SK-N-DZ (cell line): ENCODE data around the gene CHRNA4.
"Not testable (repeated sequence)": the region's sequence is repeated elsewhere in the genome, so short reads cannot be mapped to it uniquely, and the experiment has no call there.

ENCODE experiments used
- DNase-seq: peaks from one replicate; pipeline ENCODE4 v3.0.0-alpha.2; 2015; ENCODE audit warnings: low spot score

The CHRNA4 gene

GRCh38 chr20:63350196-63350595, 11.0 kb downstream of the CHRNA4 start:
- no peak for DNase-seq

DNA sequence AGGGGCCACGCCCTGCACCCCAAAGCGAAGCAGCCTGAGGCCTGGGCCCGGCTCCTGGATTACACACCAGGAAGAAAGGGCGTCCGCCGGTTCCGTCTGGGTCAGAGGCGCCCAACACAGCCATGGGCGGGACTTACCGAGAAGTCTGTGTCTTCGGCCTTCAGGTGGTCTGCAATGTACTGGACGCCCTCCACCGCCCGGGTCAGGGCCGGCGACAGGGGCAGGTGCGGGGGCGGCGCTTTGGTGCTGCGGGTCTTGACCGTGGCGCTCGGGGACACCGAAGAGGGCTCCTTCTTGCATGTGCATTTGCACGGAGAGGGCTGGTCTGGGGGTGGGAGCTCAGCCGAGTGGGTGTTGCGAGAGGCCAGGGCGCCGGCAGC, 11.6 kb downstream of the CHRNA4 start:
- no peak for DNase-seq

GRCh38 chr20:63348828-63349515, 12.2 kb downstream of the CHRNA4 start:
- DNase-seq = no peak

DNA sequence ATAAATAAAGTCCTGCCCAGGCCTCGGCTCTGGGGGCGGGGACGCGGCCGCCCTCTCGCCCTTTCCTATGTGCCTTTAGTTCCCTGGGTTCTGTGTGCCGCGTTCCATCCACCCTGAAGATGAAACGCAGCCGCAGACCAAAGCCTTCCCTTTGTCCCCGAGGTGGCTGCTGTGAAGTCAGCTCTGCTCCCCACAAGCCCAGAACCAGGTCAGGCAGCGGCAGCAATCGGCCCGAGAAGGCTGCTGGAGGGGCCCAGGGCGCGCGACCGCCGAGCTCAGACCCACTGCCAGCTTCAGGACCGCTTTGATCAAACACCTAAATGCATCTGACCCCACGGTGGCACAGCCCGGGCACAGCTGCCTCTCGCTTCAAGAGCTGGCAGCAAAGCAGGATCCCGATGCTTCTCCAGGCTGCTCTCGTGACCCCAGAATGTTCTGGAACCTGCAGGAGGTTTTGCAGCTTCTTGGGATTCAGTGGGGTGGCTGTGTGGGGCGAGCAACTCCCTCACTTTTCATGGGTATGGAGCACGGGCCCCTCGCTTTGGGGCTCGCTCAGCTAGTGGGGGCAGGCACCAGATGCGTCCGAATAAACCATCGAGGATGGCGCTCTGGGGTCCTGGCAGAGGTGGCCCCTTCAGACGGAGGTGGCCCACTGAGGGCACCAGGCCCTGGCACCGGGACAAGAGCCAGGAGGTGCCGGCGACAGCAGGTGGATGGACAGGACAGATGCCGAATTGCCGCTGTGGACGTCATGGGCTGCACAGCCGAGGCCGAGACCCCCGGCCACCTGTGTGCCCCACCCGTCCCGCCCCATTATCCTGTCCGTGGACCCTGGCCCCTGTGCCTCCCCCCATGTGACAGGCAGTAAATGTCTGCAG, 13.0 kb downstream of the CHRNA4 start:
- no peak for DNase-seq

GRCh38 chr20:63347081-63347741, 13.9 kb downstream of the CHRNA4 start:
- no peak for DNase-seq

- DNase-seq = no peak
Observed at GRCh38 chr20:63346131-63347080, 14.7 kb downstream of the CHRNA4 start.

DNA sequence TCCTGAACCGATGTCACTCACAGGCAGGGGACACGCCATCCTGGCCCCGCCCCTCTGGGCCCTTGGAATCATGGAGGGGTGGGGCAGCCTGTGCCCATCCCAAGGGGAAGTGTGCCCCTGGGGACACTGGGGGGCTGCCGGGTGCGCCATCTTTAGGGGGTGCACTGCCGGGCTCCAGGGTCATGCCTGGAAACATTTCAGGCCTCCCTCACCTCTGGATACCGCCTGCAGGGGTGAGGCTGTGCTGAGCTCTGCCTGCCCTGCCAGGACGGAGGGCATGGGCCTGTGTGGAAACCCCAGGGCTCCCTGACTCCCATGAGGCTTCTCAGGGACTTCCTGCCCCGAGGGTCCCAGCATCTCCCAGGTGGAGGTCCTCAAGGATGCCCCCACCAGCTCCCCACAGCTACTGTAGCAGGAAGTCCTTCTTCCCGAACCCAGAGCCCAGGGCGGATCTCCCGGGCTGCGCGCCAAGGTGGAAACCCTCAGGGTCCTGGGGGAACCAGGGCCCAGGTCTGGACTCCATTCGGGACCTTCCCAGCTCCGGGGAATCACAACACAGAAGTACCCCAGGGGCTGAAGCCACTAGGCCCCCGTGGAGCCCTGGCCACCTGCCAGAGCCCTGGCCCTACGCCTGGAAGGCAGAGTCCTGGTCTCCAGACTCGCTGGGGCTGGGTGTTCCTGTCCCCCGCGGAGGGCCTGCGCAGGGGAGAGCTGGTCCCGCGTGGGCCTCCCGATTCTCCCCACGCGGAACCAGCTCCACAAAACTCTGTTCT, 15.6 kb downstream of the CHRNA4 start:
- DNase-seq = no peak

DNA sequence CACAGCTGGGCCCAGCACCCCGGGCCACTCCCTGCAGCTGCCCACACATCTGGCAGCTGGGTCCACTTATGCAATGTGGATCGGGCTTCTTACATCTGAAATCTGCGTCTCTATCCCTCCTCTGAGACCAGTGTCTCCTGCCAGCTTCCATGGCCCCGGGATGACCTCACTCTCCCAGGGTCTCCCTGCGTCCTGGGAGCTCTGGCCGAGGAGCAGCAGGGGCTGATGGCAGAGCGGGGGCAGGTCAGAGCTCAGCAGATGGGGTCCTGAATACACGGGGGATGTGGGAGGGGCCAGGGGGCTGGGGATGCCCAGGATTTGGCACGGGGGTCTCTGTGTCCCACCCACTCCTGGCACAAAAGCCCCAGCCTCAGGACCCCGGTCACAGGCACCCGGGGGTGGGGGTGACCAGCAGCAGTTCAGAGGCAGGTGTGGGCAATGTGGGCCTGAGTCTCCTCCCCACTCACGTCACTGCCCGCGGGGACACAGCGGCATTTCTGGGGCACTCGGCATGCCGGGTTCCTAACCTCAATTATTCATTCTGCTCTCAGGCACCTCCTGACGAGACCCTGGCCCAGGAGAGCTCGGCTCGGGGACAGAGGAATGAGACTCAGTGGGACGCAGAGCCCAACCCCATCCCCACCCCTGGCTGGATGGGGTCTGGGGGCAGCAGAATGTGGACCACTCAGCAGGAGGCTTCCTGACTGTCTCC, 16.4 kb downstream of the CHRNA4 start:
- DNase-seq = no peak

- DNase-seq = no peak
Observed at GRCh38 chr20:63343460-63344445, 17.4 kb downstream of the CHRNA4 start.

- DNase-seq = no peak
Observed at GRCh38 chr20:63342561-63343459, 18.3 kb downstream of the CHRNA4 start.

DNA sequence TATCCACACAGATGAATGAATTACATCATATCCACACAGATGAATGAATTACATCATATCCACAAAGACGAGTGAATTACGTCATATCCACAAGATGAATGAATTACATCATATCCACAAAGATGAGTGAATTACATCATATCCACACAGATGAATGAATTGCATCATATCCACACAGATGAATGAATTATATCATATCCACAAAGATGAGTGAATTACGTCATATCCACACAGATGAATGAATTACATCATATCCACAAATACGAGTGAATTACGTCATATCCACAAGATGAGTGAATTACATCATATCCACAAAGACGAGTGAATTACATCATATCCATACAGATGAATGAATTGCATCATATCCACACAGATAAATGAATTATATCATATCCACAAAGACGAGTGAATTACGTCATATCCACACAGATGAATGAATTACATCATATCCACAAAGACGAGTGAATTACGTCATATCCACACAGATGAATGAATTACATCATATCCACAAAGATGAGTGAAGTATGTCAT, 20.9 kb downstream of the CHRNA4 start:
- not testable (repeated sequence) for DNase-seq

- not testable (repeated sequence) for DNase-seq
Observed at GRCh38 chr20:63339154-63340094, 21.7 kb downstream of the CHRNA4 start.

- DNase-seq = no peak
Observed at GRCh38 chr20:63337786-63338420, 23.2 kb downstream of the CHRNA4 start.

GRCh38 chr20:63336232-63336752, 24.9 kb downstream of the CHRNA4 start:
- no peak for DNase-seq

DNA sequence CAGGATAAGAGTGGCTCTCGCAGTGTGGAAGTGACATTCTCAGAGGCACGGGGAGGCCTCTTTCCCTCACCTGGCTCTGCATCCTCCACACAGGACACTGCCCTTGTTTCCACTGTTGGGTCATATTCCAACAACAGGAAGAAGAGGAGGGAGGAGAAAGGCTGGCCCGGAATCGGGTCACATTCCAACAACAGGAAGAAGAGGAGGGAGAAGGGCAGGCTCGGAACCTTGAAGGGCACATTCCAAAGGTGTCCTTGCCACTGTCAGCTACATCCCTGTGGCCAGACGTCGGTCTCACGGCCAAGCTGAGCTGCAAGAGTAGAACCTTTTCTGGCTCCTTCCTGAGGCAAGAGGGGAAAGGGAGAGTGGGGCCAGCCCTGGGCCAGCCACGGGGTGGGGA, 25.4 kb downstream of the CHRNA4 start:
- no peak for DNase-seq
